GM19324 (cell line): Measurements from ENCODE around the gene MUSTN1.

ENCODE experiments used
- ATAC-seq: cut with Tn5 transposase; IDR thresholded peaks from one replicate; pipeline ENCODE4 v1.9.1; 2021; ENCODE audit warnings: mild to moderate bottlenecking, moderate library complexity; ENCODE audit not compliant: unreplicated experiment, low FRiP score

The MUSTN1 gene

DNA sequence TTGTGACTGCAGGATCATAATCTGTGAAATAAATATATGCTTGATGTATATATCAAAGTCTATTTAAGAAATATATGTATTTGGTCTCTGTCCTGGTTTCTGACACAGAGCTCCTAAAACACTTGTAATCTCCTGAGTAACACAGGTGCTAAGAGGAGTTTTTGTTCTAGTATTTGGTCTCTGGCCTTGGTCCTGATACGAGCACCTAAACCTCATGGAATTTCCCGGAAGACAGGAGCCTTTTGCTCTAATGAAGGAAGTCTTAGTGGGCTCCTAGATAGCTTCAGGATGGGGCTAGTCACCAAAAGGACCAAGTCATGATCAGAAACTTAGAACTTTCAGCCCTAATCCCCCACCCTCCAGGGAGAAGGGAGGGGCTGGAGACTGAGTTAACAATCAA is 19.2 kb upstream of the MUSTN1 start:
- no peak for ATAC-seq

GRCh38 chr3:52852419-52852818 is 17.6 kb upstream of the MUSTN1 start:
- ATAC-seq, result no peak

DNA sequence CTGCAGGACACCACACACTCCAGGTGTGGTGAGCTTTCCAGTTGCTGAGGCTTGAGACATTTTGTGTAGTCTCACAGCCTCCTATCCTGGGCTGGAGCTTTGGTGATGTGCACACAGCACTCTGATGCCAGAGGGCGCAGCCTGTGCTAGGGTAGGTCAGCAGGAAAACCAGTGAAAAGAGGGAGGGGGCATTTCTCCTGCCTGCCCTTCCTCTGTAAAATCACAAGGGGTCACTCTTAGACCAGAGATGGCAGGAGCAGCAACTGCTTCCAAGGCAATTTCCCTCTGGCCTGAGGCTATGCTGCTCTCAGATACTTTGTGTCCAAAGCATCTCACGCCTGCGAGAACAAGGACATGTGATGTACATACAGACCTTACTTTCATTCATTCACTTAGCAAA is 16.5 kb upstream of the MUSTN1 start:
- no peak for ATAC-seq

GRCh38 chr3:52849656-52850055 is 14.8 kb upstream of the MUSTN1 start:
- ATAC-seq, result no peak

GRCh38 chr3:52848617-52849016 is 13.8 kb upstream of the MUSTN1 start:
- ATAC-seq, result no peak

DNA sequence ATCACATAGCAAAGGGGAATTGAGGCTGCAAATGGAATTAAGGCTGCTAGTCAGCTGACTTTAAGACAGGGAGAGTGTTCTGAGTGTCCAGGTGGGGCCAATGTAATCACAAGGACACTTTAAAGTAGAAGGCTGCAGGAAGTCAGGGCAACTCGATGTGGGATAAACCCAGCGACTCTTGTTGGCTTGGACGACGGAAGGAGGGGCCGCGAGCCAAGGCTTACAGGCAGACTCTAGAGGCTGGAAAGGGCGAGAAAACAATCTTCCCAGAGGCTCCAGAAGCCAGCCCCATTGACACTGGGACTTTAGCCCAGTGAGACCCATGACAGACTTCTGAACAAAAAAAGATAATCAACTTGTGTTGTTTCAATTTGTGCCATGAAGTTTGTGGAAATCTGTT is 12.9 kb upstream of the MUSTN1 start:
- no peak for ATAC-seq

DNA sequence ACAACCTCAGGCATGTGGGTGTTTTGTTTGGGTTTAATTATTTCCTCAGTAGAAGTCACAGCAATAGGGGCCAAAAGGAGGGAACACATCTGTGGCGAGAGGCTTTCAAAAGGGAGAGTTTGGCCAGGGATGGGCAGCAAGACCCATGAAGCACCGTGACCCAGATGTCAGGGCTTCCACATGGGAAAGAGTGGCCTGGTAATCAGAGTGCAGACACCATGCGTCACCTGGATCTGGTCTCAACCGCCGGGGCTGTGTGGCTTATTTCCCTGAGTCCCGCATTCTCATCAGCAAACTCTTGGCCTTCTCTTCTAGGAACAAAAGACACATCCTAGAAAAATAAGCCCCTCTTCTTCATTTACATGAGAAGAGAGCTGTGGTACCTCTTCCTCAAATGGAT is 12.4 kb upstream of the MUSTN1 start:
- no peak for ATAC-seq

DNA sequence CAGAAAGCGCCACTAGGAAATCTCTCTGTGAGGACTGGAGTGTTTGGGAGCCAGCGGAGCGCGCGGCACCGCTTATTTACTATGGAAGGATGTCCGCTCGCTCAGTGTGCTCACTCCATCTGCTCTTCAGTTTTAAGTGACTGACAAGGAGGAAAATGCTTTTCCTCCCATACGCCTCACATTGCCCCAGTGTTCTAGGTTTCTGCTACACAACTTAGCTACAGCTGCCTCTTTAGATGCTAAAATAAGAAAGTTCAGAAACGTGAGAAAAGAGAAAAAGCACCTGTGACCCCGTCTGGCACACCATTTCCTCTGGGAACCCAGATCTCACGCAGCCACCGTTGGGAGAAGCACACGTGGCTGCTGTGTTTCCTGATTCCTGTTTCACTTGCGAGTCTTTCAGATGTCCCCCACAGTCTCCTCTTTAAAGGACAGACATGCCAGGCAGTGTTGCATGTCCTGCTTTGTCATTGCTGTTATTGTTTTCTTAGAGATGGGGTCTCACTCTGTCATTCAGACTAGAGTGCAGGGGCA is 11.7 kb upstream of the MUSTN1 start:
- no peak for ATAC-seq

DNA sequence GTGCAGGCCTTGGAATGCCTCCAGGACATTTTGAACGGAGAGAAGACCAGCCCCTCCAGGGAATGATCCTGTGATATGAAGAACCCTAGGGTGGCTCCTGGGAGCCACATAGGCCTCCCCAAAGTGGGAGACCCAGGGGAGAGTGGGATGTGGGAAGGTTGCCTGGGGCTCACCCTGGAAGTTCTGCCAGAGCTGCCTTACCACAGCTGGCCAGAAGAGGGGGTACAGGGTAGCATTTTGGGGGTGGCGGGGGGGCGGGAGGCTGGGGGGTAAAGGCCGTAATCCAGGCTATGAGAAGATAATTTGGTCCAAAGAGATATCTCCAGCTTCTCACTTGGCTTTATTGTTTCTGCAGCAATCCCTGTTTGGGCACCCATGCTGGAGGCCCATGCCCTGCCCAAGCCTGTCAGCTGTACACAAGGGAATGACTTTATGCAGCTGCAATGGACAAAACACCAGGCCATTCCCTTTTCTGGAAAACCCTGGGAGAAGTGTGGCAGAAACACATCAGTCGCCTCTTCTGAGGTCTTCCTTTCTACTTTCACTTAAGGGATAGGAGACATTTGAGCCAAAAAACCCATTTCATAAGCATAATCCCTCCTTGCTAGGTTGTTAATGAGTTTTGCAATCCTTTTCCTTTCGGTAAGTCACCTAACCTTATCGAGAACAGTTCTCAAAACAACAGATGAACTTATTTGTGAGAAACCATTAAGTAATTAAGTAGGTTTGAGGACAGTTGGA is 11.0 kb upstream of the MUSTN1 start:
- no peak for ATAC-seq

GRCh38 chr3:52845157-52845556 is 10.3 kb upstream of the MUSTN1 start:
- no peak for ATAC-seq

DNA sequence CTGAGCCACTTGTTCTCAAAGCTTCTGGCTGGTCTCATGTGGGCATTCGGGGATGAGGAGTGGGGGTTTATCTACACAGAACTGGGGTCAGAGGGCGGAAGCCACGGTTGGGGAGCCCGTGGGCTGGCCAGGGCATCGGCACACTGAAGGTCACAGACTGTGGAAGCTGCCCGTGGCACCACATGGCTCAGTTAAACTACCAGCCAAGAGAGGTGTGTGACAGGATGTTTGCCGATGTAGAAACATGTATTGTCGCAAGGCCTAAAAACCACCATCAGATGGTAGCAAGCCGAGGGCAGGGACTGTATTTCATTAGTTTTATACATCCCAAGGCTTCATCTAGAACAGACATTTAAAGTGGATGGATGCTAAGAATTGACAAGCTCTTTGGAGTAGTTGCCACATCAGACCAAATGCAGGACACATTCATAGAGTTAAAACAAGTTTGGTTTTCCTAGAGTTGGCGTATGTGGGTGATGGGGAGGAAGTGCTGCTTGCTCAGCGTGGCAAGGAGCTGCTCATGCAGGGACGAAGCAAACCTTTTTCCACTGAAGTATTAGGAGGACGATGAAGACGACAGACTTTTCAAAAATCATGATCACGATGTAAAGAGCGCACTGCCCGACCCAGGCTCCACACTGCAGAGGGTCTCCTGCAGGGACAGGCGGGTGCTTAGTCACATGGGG is 9.6 kb upstream of the MUSTN1 start:
- no peak for ATAC-seq

DNA sequence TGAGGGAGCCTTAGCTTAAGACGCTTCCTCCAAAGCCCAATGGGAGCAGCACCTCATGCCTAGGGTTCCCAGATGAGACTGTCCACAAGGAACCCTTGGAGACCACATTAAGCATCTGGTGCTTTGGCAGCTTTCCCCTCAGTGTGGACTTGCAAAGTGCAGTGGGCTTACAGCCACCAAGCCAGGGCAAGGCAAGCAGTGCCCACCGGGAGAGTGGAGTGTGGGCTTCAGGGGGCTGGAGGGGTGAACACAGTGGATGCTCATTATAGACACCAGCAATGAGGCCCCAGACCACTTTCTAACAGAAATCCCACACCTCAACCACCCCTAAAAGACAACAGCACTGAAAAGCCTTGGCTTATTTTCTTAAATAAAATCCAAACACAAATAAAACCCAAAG is 9.1 kb upstream of the MUSTN1 start:
- no peak for ATAC-seq

DNA sequence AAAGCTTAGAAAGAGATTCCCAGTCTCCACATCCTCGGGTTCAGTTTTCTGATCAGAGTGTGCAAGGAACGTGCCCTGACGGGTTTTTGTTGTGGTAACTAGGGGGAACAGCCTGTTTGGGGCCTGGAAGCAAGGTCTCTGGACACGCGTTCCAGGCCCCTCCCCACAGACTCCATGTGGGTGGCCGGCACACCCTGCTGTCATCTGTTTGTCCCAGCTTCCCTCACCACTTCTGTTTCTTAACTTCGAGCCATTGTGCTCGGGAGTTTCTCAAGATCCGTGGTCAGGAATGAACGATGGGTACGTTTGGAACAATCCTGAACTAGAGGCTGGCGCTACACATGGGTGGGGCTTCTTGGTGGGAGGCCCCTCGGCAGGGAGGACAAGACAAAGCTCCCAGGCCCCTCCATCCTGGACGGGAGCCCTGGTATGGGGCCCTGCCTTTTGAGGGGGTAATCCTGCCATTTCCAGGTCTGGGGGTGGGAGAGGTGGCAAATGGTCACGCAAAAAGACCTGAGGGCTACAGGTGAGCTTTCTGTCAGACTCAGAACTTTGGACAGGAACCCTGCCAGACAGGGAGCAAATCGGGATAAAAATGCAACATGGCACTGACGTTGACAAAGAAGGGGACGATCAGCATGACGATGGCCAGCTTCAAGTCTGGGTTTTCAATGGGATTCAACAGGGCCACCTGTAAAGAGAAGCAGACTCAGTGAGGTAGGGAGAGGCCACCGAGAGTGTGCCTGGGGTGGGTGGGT is 8.5 kb upstream of the MUSTN1 start:
- ATAC-seq, result no peak

- ATAC-seq, result no peak
These were observed 7.6 kb upstream of the MUSTN1 start for GRCh38 chr3:52842424-52842823.

DNA sequence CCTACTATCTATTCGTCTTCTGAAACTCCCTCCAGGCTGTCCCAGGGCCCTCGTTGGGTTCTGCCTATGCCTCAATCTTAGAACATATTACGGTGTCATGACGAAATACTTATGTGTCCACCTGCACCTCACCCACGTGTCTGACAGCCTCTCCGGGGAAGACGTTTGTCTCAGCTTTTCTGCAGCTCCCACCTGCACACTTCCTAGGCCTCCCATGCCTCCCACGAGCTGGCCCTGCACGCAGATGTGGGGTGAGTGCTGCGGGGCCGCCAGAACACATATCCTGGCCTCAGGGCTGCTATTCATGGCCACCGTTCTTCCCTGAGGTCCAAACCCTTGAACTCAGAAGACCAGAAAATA is 7.1 kb upstream of the MUSTN1 start:
- no peak for ATAC-seq

DNA sequence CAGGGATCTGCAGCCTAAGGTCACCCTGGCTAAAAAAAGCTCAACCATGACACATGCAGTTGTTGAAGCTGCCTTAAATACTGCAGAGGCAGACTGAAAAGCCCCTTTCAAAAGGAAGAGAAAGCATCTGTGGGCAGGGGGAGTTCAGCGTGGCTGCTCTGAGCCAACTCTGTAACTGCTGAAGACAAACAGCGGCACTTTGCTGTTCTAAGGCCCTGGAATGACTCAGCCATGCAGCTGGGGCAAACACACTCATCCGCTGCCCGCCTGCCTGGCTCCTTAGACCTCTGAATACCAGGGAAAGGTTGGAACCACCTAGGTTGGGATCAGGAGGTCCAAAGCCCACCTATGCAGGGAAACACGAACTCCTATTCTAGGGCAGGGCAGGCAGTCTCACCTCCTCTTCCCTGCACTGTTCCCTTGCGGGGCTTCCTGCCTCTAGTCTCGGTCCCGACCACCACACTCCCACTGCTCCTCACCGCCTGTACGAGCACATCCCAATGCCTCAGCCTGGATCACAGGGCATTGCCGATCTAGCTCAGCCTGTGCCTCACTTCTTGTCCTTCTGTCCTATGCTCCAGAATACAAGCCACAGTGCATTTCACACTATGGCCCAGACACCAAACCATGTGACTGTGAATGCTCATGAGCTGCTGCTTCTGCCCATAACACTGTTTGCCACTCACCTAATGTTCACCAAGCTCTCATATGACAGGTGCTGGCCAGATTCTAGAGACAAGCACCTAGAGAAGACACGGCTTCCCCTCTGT is 6.6 kb upstream of the MUSTN1 start:
- ATAC-seq, result no peak

DNA sequence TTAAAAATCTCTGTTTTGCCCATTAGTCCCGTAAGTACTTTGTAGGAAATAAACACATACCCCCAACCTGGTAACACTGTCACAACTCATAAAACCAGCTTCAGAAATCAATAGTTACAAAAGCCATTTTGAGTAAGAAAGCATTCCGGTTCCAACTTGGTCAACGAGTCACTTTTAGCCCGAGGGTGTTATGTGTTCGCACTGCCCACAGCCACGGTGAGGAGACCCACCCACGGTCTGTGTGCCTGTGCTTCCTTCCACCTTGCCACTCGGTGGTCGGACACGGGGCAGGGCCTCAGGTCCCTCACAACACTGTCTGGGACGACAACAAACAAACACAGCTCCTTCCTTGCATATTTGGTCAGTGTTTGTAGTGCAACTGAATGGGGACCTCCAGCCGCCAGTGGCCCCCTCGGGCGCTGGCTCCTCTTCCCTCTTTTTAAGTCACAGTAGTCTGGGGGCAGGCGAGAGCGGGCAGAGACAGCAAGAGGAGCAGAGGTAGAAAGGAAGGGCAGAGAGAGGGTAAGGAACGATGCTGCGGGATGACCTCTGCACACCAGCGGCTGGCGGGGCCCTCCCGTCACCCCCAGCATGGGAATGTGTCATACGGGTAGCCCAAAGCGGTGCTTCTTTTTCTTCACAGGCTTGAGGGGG is 5.2 kb upstream of the MUSTN1 start:
- ATAC-seq, result no peak

- ATAC-seq, result no peak
These were observed 4.4 kb upstream of the MUSTN1 start for GRCh38 chr3:52839268-52839575.

DNA sequence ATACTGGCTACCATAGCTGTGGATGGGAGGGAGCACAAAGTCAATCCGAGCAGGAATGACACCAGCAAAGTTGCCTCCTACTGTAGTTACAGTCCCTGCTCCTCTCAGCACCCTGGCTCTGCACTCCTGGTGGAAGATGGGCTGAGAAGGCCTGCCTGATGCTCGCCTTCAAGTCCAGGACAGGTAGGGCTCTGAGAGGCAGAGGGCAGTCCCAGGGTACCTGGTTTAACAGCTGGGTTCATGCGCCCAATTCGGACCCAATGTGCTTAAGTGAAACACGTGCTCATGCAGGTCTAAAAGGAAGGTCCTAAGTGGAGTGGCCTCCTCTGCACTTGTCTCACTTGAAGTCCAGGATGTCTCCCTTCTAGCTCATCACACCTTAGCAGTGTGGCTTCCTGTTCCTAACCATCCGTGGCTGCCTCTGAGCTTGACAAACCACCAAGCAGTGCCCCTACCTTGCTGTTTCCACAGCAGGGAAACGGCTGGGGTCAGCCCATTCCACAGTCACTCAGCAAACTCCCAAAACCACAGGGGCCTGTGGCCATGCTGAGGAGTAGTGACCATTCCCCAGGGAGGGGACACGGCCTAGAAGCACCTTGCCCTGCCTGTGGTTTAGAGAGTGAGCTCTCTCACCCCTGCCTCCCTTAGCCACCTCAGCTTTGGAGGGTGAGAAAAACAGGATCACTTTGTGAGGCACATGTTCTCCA is 3.9 kb upstream of the MUSTN1 start:
- no peak for ATAC-seq

DNA sequence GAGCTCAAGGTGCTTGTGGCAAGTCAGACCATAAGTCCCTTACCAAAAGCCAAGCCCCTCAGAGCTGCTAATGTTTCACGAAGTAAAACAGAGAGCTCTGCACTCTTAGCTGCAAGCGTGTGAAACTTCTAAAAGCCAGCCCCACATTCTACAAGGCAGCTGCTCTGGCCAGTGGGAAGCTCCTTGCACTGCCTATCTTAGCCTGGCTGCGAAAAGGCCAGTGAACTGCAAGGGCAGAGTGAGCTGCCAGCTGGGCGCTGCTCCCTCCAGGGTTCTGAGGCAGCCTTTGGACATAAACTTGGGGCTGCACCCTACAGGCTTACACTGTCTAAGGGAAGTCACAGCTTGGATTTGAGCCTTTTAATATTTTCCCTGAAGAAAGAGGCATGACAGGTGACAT is 2.2 kb upstream of the MUSTN1 start:
- no peak for ATAC-seq
